ENCODE results near the gene AGA. TPM values are rescaled to one million over a fixed set of nuclear protein-coding genes. Genes with fewer than 3 reads are reported as not detected.

Gene AGA
- total RNA-seq: 13.1 TPM

GRCh38 chr4:177441803-177442622 is at the start of gene AGA:
TSS of gene AGA (minus strand) at chr4:177442437. CDS start at chr4:177442375, 62 bp downstream.

Other genes starting within 250 kb of the AGA start
- gene NEIL3, start 132.6 kb downstream of the AGA start, total RNA-seq: 6.9 TPM